ENCODE data around the gene NCAM2. TPM values are rescaled to one million over a fixed set of nuclear protein-coding genes. Genes with fewer than 3 reads are reported as not detected.

Gene NCAM2
- total and polyA plus RNA-seq, 2 of the 8 experiments (the other 6 are each of a cell fraction or from before 2014, with no cell fraction given) = 0.14 to 1.1 TPM

GRCh38 chr21:21187579-21187978 lies 189.4 kb downstream of the NCAM2 start (continued):
- TF ChIP-seq CHD2 (IDR thresholded peaks at IDR 0.05; ENCODE audit: low read length) = no peak
- no peak for TF ChIP-seq SIX5 (IDR thresholded peaks at IDR 0.05; ENCODE audit: low read depth, low read length)
- no peak for TF ChIP-seq GTF2F1 (IDR thresholded peaks at IDR 0.05; ENCODE audit: borderline replicate concordance, low read depth, low read length)
- no peak for TF ChIP-seq CBX8 (IDR thresholded peaks at IDR 0.05; ENCODE audit: borderline replicate concordance, low read depth, low read length)
